ENCODE measurements around the gene SERINC2.

DNA sequence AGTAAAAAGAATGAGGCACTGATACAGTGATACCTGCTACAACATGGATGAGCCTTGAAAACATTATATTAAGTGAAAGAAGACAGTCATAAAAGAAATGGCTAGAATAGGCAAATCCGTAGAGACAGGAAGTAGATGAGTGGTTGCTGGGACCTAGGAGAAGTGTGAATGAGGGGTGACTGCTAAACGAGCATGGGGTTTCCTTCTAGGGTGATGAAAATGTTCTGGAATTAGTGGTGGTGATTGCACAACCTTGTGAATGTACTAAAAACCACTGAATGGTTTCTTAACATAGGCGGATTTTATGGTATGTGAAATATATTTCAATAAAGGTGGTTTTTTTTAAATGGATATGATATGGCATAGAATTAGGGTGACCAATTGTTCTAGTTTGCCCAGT is 12.6 kb upstream of the SERINC2 start:
- TF ChIP-seq, protein P1, sequence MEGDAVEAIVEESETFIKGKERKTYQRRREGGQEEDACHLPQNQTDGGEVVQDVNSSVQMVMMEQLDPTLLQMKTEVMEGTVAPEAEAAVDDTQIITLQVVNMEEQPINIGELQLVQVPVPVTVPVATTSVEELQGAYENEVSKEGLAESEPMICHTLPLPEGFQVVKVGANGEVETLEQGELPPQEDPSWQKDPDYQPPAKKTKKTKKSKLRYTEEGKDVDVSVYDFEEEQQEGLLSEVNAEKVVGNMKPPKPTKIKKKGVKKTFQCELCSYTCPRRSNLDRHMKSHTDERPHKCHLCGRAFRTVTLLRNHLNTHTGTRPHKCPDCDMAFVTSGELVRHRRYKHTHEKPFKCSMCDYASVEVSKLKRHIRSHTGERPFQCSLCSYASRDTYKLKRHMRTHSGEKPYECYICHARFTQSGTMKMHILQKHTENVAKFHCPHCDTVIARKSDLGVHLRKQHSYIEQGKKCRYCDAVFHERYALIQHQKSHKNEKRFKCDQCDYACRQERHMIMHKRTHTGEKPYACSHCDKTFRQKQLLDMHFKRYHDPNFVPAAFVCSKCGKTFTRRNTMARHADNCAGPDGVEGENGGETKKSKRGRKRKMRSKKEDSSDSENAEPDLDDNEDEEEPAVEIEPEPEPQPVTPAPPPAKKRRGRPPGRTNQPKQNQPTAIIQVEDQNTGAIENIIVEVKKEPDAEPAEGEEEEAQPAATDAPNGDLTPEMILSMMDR (IDR thresholded peaks at IDR 0.05), result no peak
- TF ChIP-seq RAD21 (conservative IDR thresholded peaks at IDR 0.05 in 1 of 2, IDR thresholded peaks at IDR 0.05 in 1 of 2), result no peak
- TF ChIP-seq REST (IDR thresholded peaks at IDR 0.05), result no peak
- no peak for TF ChIP-seq USF2 (IDR thresholded peaks at IDR 0.05)
- TF ChIP-seq, protein P2, sequence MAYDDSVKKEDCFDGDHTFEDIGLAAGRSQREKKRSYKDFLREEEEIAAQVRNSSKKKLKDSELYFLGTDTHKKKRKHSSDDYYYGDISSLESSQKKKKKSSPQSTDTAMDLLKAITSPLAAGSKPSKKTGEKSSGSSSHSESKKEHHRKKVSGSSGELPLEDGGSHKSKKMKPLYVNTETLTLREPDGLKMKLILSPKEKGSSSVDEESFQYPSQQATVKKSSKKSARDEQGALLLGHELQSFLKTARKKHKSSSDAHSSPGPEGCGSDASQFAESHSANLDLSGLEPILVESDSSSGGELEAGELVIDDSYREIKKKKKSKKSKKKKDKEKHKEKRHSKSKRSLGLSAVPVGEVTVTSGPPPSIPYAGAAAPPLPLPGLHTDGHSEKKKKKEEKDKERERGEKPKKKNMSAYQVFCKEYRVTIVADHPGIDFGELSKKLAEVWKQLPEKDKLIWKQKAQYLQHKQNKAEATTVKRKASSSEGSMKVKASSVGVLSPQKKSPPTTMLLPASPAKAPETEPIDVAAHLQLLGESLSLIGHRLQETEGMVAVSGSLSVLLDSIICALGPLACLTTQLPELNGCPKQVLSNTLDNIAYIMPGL (CRISPR knock-in tag; IDR thresholded peaks at IDR 0.05; ENCODE audit: borderline replicate concordance), result no peak
- no peak for TF ChIP-seq GATA3 (IDR thresholded peaks at IDR 0.05; ENCODE audit: borderline replicate concordance)
- no peak for TF ChIP-seq ZC3H11A (IDR thresholded peaks at IDR 0.05)
- TF ChIP-seq MAZ (IDR thresholded peaks at IDR 0.05; ENCODE audit: borderline replicate concordance, low read depth, low read length), result no peak
- no peak for TF ChIP-seq POLR2A (IDR thresholded peaks at IDR 0.05; ENCODE audit: low read length)
- TF ChIP-seq EP300 (IDR thresholded peaks at IDR 0.05), result no peak
